Loucy (cell line): Measurements from ENCODE around the gene C11orf52.

Source experiments
- H2AFZ ChIP-seq: fragments of 200-600 bp; sonication (generic); 2 replicates; pipeline ENCODE4 v1.6.0; 2016; ENCODE audit warnings: antibody characterized with exemption, mild to moderate bottlenecking, low read length, moderate library complexity
- H3F3A ChIP-seq: fragments of 200-600 bp; 2 replicates; pipeline ENCODE4 v1.6.0; 2016; ENCODE audit warnings: antibody characterized with exemption, low read depth, mild to moderate bottlenecking
- H3K27me3 ChIP-seq: fragments of 200-600 bp; sonication (generic); 2 replicates; pipeline ENCODE4 v1.6.1; 2014; ENCODE audit warnings: low read length, mild to moderate bottlenecking; ENCODE audit not compliant: insufficient read depth, poor library complexity, severe bottlenecking
- H3K36me3 ChIP-seq: fragments of 200-600 bp; sonication (generic); 2 replicates; pipeline ENCODE4 v1.6.1; 2016; ENCODE audit warnings: low read length; ENCODE audit not compliant: insufficient read depth
- H3K4me1 ChIP-seq: fragments of 200-600 bp; sonication (generic); 2 replicates; pipeline ENCODE4 v1.5.1; 2014; ENCODE audit warnings: low read length, mild to moderate bottlenecking; ENCODE audit not compliant: insufficient read depth, poor library complexity, severe bottlenecking
- H3K4me2 ChIP-seq: fragments of 200-600 bp; sonication (generic); 2 replicates; pipeline ENCODE4 v1.6.0; 2014; ENCODE audit warnings: antibody characterized with exemption, low read length, low read depth, mild to moderate bottlenecking; ENCODE audit not compliant: poor library complexity, severe bottlenecking
- H3K4me3 ChIP-seq: fragments of 200-600 bp; sonication (generic); 2 replicates; pipeline ENCODE4 v1.5.1; 2014; ENCODE audit warnings: low read length, mild to moderate bottlenecking, mixed read lengths; ENCODE audit not compliant: poor library complexity, severe bottlenecking
- H3K79me2 ChIP-seq: fragments of 200-600 bp; sonication (generic); 2 replicates; pipeline ENCODE4 v1.6.1; 2014; ENCODE audit warnings: low read length; ENCODE audit not compliant: insufficient read depth
- H3K9ac ChIP-seq: fragments of 200-600 bp; sonication (generic); 2 replicates; pipeline ENCODE4 v1.6.0; 2014; ENCODE audit warnings: mild to moderate bottlenecking, low read depth, low read length, moderate library complexity; ENCODE audit not compliant: poor library complexity, severe bottlenecking
- H3K9me2 ChIP-seq: fragments of 200-600 bp; sonication (generic); replicated peaks from 2 replicates; pipeline ENCODE4 v1.6.1; 2016; ENCODE audit warnings: low read depth, low read length, mixed read lengths
- H3K9me3 ChIP-seq: fragments of 200-600 bp; sonication (generic); 2 replicates; pipeline ENCODE4 v1.6.1; 2014; ENCODE audit warnings: mild to moderate bottlenecking, antibody characterized with exemption, low read length, low read depth; ENCODE audit not compliant: insufficient read depth
- H4K20me1 ChIP-seq: fragments of 200-600 bp; sonication (generic); 2 replicates; pipeline ENCODE4 v1.6.0; 2014; ENCODE audit warnings: antibody characterized with exemption, low read length, mild to moderate bottlenecking; ENCODE audit not compliant: insufficient read depth, poor library complexity, severe bottlenecking
- CTCF ChIP-seq: fragments of 200-600 bp; sonication (generic); conservative IDR thresholded peaks from 2 replicates; pipeline ENCODE4 v1.5.1; 2014; ENCODE audit warnings: mild to moderate bottlenecking, antibody characterized with exemption, low read length
- EZH2phosphoT487 ChIP-seq: fragments of 200-600 bp; IDR thresholded peaks from 2 replicates; pipeline ENCODE4 v1.6.1; 2018; ENCODE audit warnings: antibody characterized with exemption, mild to moderate bottlenecking, moderate library complexity, borderline replicate concordance

Gene C11orf52

DNA sequence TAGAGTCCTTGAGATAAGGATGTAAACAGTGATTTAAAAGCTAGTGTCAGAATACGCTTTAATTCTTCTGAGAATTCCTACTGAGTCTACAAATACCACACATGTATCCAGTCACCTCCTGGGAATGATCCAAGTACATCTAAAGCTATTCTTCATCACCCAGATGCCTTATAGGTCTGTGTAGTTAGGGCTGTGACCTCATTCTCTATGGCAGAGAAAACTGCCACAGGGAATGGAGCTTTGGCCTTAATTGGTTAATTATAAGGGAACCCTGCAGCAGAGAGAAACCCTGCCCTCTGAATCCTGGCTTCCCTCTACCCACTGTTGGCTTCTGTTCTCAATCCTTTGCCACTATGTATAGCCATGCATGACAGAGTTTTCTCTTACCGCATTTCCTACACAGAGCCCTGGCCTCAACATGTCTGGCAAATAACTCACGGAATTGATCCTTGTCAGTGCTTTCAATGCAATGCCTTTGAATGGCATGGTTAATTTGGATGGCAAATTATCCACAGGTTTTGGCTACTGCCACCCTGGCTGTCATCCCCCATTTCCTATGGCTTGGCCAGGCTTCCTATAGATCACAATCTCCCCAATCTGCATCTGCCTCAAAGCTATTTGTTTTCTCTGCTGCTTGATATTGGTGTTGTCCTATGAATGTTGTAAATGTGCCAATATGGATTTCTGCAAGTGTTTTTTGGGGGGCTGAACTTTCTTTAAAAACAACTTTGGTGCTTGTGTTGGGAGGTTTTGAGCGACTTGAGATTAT, 21.3 kb downstream of the C11orf52 start:
- no peaks in the 10 kb centered on the region for H3F3A ChIP-seq
- no peak overlapping the region for H2AFZ ChIP-seq
- H3K4me1 ChIP-seq, result peaks cover 52% of the 10 kb centered on the region
- H3K27me3 ChIP-seq, result no peaks in the 10 kb centered on the region
- H3K9me3 ChIP-seq, result no peaks in the 10 kb centered on the region
- H3K79me2 ChIP-seq, result no peaks in the 10 kb centered on the region; the same call in 1 of the 2 replicates
- no peaks in the 10 kb centered on the region for H3K9me2 ChIP-seq
- peak overlapping the region; percentile 29 for H3K4me2 ChIP-seq
- H3K36me3 ChIP-seq, result no peaks in the 10 kb centered on the region
- H4K20me1 ChIP-seq, result no peaks in the 10 kb centered on the region
- H3K9ac ChIP-seq, result no peak overlapping the region
- H3K4me3 ChIP-seq, result no peak overlapping the region
- TF ChIP-seq EZH2phosphoT487 (no peak), CTCF (no peak)

- Histone ChIP-seq H3K27me3 (no peaks in the 10 kb centered on the region), H3K9me3 (no peaks in the 10 kb centered on the region), H2AFZ (no peak overlapping the region), H3K9ac (no peak overlapping the region), H3K9me2 (no peaks in the 10 kb centered on the region), H3K4me2 (no peak overlapping the region), H3K4me1 (peaks cover 52% of the 10 kb centered on the region), H3K36me3 (no peaks in the 10 kb centered on the region), H4K20me1 (no peaks in the 10 kb centered on the region), H3K79me2 (no peaks in the 10 kb centered on the region; the same call in 1 of the 2 replicates), H3F3A (no peaks in the 10 kb centered on the region), H3K4me3 (no peak overlapping the region)
- TF ChIP-seq EZH2phosphoT487 (no peak), CTCF (no peak)
Observed at GRCh38 chr11:111941963-111942362, 23.2 kb downstream of the C11orf52 start.

- no peaks in the 10 kb centered on the region for H3F3A ChIP-seq
- no peak overlapping the region for H3K9ac ChIP-seq
- no peak for TF ChIP-seq CTCF
- TF ChIP-seq EZH2phosphoT487, result no peak
- no peaks in the 10 kb centered on the region for H3K36me3 ChIP-seq
- H3K4me3 ChIP-seq, result no peak overlapping the region
- no peak overlapping the region for H2AFZ ChIP-seq
- no peaks in the 10 kb centered on the region for H3K9me2 ChIP-seq
- no peaks in the 10 kb centered on the region for H3K9me3 ChIP-seq
- H3K4me1 ChIP-seq, result peaks cover 48% of the 10 kb centered on the region
- H3K4me2 ChIP-seq, result no peak overlapping the region
- H3K27me3 ChIP-seq, result no peaks in the 10 kb centered on the region
- H3K79me2 ChIP-seq, result no peaks in the 10 kb centered on the region; the same call in 1 of the 2 replicates
- no peaks in the 10 kb centered on the region for H4K20me1 ChIP-seq
Observed at GRCh38 chr11:111942829-111943228, 24.1 kb downstream of the C11orf52 start.
